ENCODE data around the gene ATXN1.

Gene ATXN1

DNA sequence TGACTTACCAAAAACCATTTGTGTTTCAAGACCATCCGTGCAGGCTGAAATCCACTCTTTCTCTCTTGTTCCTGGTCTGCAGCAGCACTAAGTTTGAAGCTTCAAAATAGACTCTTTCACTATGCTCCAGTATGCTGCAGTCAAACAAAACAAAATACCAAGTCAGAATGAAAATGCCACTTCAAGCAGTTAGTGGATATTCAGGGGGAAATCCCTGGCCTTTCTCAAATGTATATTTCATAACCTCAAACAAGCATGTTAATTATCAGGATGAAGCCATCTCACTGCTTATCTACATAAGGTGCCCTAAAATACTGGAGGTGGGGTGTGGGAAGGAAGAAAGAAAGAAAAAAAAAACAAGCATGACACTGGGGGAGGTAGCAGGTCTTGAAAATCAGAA, 103.5 kb downstream of the ATXN1 start:
- no peak for DNase-seq
- no peak for TF ChIP-seq POLR2A (IDR thresholded peaks at IDR 0.05; ENCODE audit: low read length)
- TF ChIP-seq GATA1 (IDR thresholded peaks at IDR 0.05; ENCODE audit: low read depth, low read length): no peak

- DNase-seq: no peak
- TF ChIP-seq POLR2A (IDR thresholded peaks at IDR 0.05; ENCODE audit: low read length) (no peak), GATA1 (IDR thresholded peaks at IDR 0.05; ENCODE audit: low read depth, low read length) (no peak)
These were observed 104.8 kb downstream of the ATXN1 start for GRCh38 chr6:16656451-16656850.

DNA sequence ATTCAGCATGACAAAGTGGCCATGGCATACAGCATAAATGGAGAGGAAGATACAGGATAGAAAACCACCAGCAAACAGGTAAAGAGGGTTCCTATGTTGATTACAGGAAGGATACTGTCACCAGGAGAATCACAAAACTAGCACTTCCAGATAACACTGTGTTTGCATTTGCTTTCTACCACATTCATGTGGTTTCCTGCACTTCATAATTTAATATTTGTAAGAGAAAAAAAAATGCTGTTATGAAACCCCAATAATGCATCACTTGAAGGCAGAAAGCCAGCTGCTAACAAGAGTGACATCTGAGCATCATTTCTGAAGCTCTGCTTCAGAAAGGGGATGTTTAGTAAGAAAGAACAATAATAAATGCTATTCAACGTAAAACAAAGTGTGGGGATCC, 106.6 kb downstream of the ATXN1 start:
- no peak for DNase-seq
- no peak for TF ChIP-seq GATA1 (IDR thresholded peaks at IDR 0.05; ENCODE audit: low read depth, low read length)
- no peak for TF ChIP-seq POLR2A (IDR thresholded peaks at IDR 0.05; ENCODE audit: low read length)

- TF ChIP-seq GATA1 (IDR thresholded peaks at IDR 0.05; ENCODE audit: low read depth, low read length) (no peak), POLR2A (IDR thresholded peaks at IDR 0.05; ENCODE audit: low read length) (no peak)
- no peak for DNase-seq
These were observed 108.0 kb downstream of the ATXN1 start for GRCh38 chr6:16653226-16653625.

GRCh38 chr6:16651871-16652270, 109.4 kb downstream of the ATXN1 start:
- TF ChIP-seq POLR2A (IDR thresholded peaks at IDR 0.05; ENCODE audit: low read length): no peak
- TF ChIP-seq GATA1 (IDR thresholded peaks at IDR 0.05; ENCODE audit: low read depth, low read length): no peak
- DNase-seq: no peak

DNA sequence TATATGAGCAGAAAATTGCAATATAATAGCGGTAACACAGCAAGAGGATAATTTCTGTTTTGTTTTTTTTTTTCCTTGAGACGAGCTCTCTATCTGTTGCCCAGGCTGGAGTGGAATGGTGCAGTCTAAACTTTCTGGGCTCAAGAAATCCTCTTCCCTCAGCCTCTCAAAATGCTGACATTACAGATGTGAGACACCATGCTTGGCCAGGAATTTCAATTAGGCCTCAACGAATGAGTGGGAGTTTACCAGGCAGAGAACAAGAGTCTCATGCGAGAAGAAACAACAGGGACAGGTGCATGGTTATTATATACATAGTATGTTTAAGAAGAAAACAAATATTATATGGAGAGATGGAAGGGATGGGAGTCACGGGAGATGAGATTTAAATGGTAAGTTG, 111.4 kb downstream of the ATXN1 start:
- TF ChIP-seq GATA1 (IDR thresholded peaks at IDR 0.05; ENCODE audit: low read depth, low read length) (no peak), POLR2A (IDR thresholded peaks at IDR 0.05; ENCODE audit: low read length) (no peak)

DNA sequence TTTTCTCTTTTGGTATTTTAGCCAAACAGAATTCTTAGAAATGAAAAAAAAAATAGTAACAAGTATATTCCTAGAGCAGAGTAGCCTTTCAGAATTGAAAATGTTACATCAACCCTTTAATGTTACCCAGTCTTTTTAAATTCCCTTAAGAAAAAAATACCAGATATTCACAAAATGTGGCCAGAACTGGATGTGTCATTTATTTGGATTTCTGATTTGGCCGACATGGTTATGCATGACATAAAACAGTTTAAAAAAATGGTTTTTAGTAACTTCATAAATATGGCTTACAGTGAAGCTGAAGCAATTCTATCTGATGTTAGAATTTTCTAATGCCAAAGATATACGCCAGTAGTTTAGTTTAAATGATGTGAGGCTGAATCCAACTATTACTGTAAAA, 112.0 kb downstream of the ATXN1 start:
- no peak for DNase-seq
- TF ChIP-seq POLR2A (IDR thresholded peaks at IDR 0.05; ENCODE audit: low read length): no peak
- TF ChIP-seq GATA1 (IDR thresholded peaks at IDR 0.05; ENCODE audit: low read depth, low read length): no peak

More for the DNA sequence above, 111.4 kb downstream of the ATXN1 start:
- no peak for DNase-seq

DNA sequence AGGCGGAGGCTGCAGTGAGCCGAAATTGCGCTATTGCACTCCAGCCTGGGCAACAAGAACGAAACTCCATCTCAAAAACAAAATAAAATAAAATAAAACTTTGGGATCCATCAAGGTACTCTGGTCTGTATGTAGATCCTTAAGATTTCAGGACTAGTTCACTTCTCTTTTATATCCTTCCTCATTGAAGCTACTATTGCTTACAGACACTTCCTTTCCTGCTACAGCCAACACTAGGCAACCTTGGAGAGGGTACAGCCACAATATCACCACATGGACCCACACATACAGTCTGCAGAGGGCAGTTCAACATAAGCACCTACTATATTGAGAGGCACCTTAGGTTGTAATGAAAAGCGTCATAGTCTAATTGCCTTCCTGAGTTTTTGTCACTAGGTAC, 113.3 kb downstream of the ATXN1 start:
- TF ChIP-seq GATA1 (IDR thresholded peaks at IDR 0.05; ENCODE audit: low read depth, low read length) (no peak), POLR2A (IDR thresholded peaks at IDR 0.05; ENCODE audit: low read length) (no peak)
- no peak for DNase-seq

GRCh38 chr6:16647422-16647821, 113.8 kb downstream of the ATXN1 start:
- no peak for DNase-seq
- TF ChIP-seq GATA1 (IDR thresholded peaks at IDR 0.05; ENCODE audit: low read depth, low read length) (no peak), POLR2A (IDR thresholded peaks at IDR 0.05; ENCODE audit: low read length) (no peak)

- TF ChIP-seq POLR2A (IDR thresholded peaks at IDR 0.05; ENCODE audit: low read length): no peak
- no peak for DNase-seq
These were observed 116.6 kb downstream of the ATXN1 start for GRCh38 chr6:16644540-16645250.

DNA sequence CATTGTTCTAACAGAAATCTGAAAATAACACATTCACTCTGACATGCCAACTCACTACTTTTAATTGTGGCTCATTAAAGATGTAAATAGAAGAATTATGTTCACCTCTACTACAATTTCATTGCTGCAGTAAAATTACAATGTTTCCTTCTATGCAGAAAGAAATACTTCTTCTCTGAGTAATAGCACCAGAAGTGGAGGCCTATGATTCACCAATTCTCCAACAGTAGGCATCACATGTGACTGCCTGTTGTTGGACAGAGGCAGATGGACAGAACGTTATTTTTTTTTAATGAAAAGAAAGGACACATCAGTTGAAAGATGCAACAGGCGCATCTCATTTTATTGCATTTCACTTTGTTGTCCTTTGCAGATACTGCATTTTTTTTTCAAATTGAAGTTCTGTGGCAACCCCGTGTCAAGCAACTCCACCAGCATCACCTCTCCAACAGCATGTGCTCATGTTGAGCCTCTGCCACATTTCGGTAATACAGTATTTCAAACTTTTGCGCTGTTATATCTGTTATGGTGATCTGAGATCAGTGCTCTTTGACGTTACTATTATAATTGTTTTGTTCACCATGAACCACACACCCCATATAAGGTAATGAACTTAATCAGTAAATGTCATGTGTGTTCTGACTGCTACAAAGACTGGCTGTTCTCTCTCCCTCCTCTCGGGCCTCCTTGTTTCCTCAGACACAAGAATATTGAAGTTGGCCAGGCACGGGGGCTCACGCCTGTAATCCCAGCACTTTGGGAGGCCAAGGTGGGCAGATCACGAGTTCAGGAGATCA, 121.4 kb downstream of the ATXN1 start:
- TF ChIP-seq GATA1 (IDR thresholded peaks at IDR 0.05; ENCODE audit: low read depth, low read length) (no peak), POLR2A (IDR thresholded peaks at IDR 0.05; ENCODE audit: low read length) (no peak)
- DNase-seq: no peak

GRCh38 chr6:16637635-16638034, 123.6 kb downstream of the ATXN1 start:
- no peak for DNase-seq

GRCh38 chr6:16635810-16636602, 125.3 kb downstream of the ATXN1 start:
- DNase-seq: no peak
- TF ChIP-seq GATA1 (IDR thresholded peaks at IDR 0.05; ENCODE audit: low read depth, low read length): no peak
- no peak for TF ChIP-seq POLR2A (IDR thresholded peaks at IDR 0.05; ENCODE audit: low read length)

More at GRCh38 chr6:16637635-16638034, 123.6 kb downstream of the ATXN1 start:
- TF ChIP-seq GATA1 (IDR thresholded peaks at IDR 0.05; ENCODE audit: low read depth, low read length) (no peak), POLR2A (IDR thresholded peaks at IDR 0.05; ENCODE audit: low read length) (no peak)

GRCh38 chr6:16635291-16635809, 125.9 kb downstream of the ATXN1 start:
- no peak for TF ChIP-seq POLR2A (IDR thresholded peaks at IDR 0.05; ENCODE audit: low read length)
- TF ChIP-seq GATA1 (IDR thresholded peaks at IDR 0.05; ENCODE audit: low read depth, low read length): no peak
- DNase-seq: no peak
